SK-N-SH treated with all-trans-retinoic acid at 6 μM for 48 hours (cell line): ENCODE measurements around the gene SLC66A3.

Experiments
- ATAC-seq: fragments of 200-7000 bp; cut with Tn5 transposase; 3 replicates; pipeline ENCODE4 v1.9.1; 2020; ENCODE audit warnings: mild to moderate bottlenecking, moderate library complexity
- ARNTL ChIP-seq: fragments of 450-650 bp; formaldehyde crosslinking; IDR thresholded peaks from 2 replicates; pipeline ENCODE4 v1.5.0; 2020; ENCODE audit warnings: low read depth, mild to moderate bottlenecking, moderate library complexity, borderline replicate concordance
- BACH2 ChIP-seq: fragments of 250-450 bp; sonication (Bioruptor Pico); IDR thresholded peaks from 2 replicates; pipeline ENCODE4 v1.9.0; 2021; ENCODE audit warnings: mild to moderate bottlenecking, borderline replicate concordance
- CREB5 ChIP-seq: fragments of 250-450 bp; sonication (Bioruptor Pico); IDR thresholded peaks from 2 replicates; pipeline ENCODE4 v1.5.1; 2020; ENCODE audit warnings: low read depth, mild to moderate bottlenecking, moderate library complexity
- CSDC2 ChIP-seq: fragments of 250-450 bp; sonication (Bioruptor Pico); IDR thresholded peaks from 2 replicates; pipeline ENCODE4 v1.5.0; 2020; ENCODE audit warnings: mild to moderate bottlenecking, moderate library complexity
- CSRNP3 ChIP-seq: fragments of 250-450 bp; sonication (Bioruptor Pico); IDR thresholded peaks from 2 replicates; pipeline ENCODE4 v1.5.1; 2021; ENCODE audit warnings: mild to moderate bottlenecking, moderate library complexity
- ESRRG ChIP-seq: fragments of 250-450 bp; sonication (Bioruptor Pico); IDR thresholded peaks from 2 replicates; pipeline ENCODE4 v1.6.1; 2021; ENCODE audit warnings: mild to moderate bottlenecking
- GLIS3 ChIP-seq: fragments of 250-450 bp; sonication (Bioruptor Pico); IDR thresholded peaks from 2 replicates; pipeline ENCODE4 v1.5.0; 2020; ENCODE audit warnings: mild to moderate bottlenecking, moderate library complexity
- ISL1 ChIP-seq: fragments of 250-450 bp; sonication (Bioruptor Pico); IDR thresholded peaks from 2 replicates; pipeline ENCODE4 v2.1.2; 2022; ENCODE audit warnings: mild to moderate bottlenecking, moderate library complexity
- OSR1 ChIP-seq: fragments of 250-450 bp; sonication (Bioruptor Pico); IDR thresholded peaks from 2 replicates; pipeline ENCODE4 v1.8.0; 2022; ENCODE audit warnings: moderate library complexity, mild to moderate bottlenecking, inconsistent platforms
- PATZ1 ChIP-seq: fragments of 250-450 bp; sonication (Bioruptor Pico); IDR thresholded peaks from 2 replicates; pipeline ENCODE4 v1.8.0; 2020; ENCODE audit warnings: mild to moderate bottlenecking, moderate library complexity, borderline replicate concordance
- POU6F1 ChIP-seq: fragments of 250-450 bp; sonication (Bioruptor Pico); IDR thresholded peaks from 2 replicates; pipeline ENCODE4 v1.8.0; 2021; ENCODE audit warnings: low read depth, mild to moderate bottlenecking, moderate library complexity, borderline replicate concordance
- PPARA ChIP-seq: fragments of 250-450 bp; sonication (Bioruptor Pico); IDR thresholded peaks from 2 replicates; pipeline ENCODE4 v1.5.0; 2020; ENCODE audit warnings: mild to moderate bottlenecking, borderline replicate concordance
- RARB ChIP-seq: fragments of 250-450 bp; sonication (Bioruptor Pico); IDR thresholded peaks from 2 replicates; pipeline ENCODE4 v1.8.0; 2021; ENCODE audit warnings: mild to moderate bottlenecking, moderate library complexity
- SNAI2 ChIP-seq: fragments of 250-450 bp; sonication (Bioruptor Pico); IDR thresholded peaks from 2 replicates; pipeline ENCODE4 v1.5.0; 2020; ENCODE audit warnings: mild to moderate bottlenecking, moderate library complexity
- TCF4 ChIP-seq: fragments of 250-450 bp; sonication (Bioruptor Pico); IDR thresholded peaks from 2 replicates; pipeline ENCODE4 v1.8.0; 2021; ENCODE audit warnings: mild to moderate bottlenecking, moderate library complexity, borderline replicate concordance
- TOX ChIP-seq: fragments of 250-450 bp; sonication (Bioruptor Pico); IDR thresholded peaks from 2 replicates; pipeline ENCODE4 v1.8.0; 2021; ENCODE audit warnings: mild to moderate bottlenecking, moderate library complexity, borderline replicate concordance
- TSHZ2 ChIP-seq: fragments of 250-450 bp; sonication (Bioruptor Pico); IDR thresholded peaks from 2 replicates; pipeline ENCODE4 v1.5.0; 2020; ENCODE audit warnings: mild to moderate bottlenecking, moderate library complexity
- ZFP3 ChIP-seq: fragments of 250-450 bp; sonication (Bioruptor Pico); IDR thresholded peaks from 2 replicates; pipeline ENCODE4 v1.5.0; 2020; ENCODE audit warnings: mild to moderate bottlenecking, moderate library complexity
- ZFP30 ChIP-seq: fragments of 450-650 bp; formaldehyde crosslinking; IDR thresholded peaks from 2 replicates; pipeline ENCODE4 v1.5.0; 2022; ENCODE audit warnings: mild to moderate bottlenecking, moderate library complexity
- ZNF565 ChIP-seq: fragments of 450-650 bp; formaldehyde crosslinking; conservative IDR thresholded peaks from 2 replicates; pipeline ENCODE4 v1.5.0; 2020; ENCODE audit warnings: low read depth, mild to moderate bottlenecking, moderate library complexity
- ZNF70 ChIP-seq: fragments of 450-650 bp; formaldehyde crosslinking; IDR thresholded peaks from 2 replicates; pipeline ENCODE4 v1.5.0; 2020; ENCODE audit warnings: mild to moderate bottlenecking, moderate library complexity
- ZNF8 ChIP-seq: fragments of 450-650 bp; formaldehyde crosslinking; IDR thresholded peaks from 2 replicates; pipeline ENCODE4 v1.5.0; 2020; ENCODE audit warnings: mild to moderate bottlenecking, moderate library complexity

SLC66A3 gene

GRCh38 chr2:11159574-11160170, 4.4 kb downstream of the SLC66A3 start:
- no peak for ATAC-seq
- TF ChIP-seq ZNF70 (CRISPR knock-in tag) (no peak), ESRRG (CRISPR knock-in tag) (no peak), ZFP3 (no peak), POU6F1 (CRISPR knock-in tag) (no peak)

- no peak for ATAC-seq
- no peak for TF ChIP-seq TSHZ2 (CRISPR knock-in tag)
- no peak for TF ChIP-seq ZFP3
- TF ChIP-seq ZNF70 (CRISPR knock-in tag): no peak
- TF ChIP-seq TOX: no peak
- no peak for TF ChIP-seq ESRRG (CRISPR knock-in tag)
- TF ChIP-seq ZNF8: no peak
- no peak for TF ChIP-seq POU6F1 (CRISPR knock-in tag)
- TF ChIP-seq PATZ1 (CRISPR knock-in tag): no peak
- no peak for TF ChIP-seq ZNF565
- no peak for TF ChIP-seq CREB5
- TF ChIP-seq CSDC2 (CRISPR knock-in tag): no peak
- no peak for TF ChIP-seq GLIS3
- no peak for TF ChIP-seq ISL1 (CRISPR knock-in tag)
- TF ChIP-seq PPARA (CRISPR knock-in tag): no peak
- no peak for TF ChIP-seq ZFP30 (CRISPR knock-in tag)
- no peak for TF ChIP-seq RARB (CRISPR knock-in tag)
- TF ChIP-seq TCF4 (CRISPR knock-in tag): no peak
- TF ChIP-seq SNAI2 (CRISPR knock-in tag): no peak
These were observed 5.0 kb downstream of the SLC66A3 start for GRCh38 chr2:11160256-11160655.

GRCh38 chr2:11160731-11161455, 5.6 kb downstream of the SLC66A3 start:
- ATAC-seq: no peak
- TF ChIP-seq SNAI2 (CRISPR knock-in tag) (no peak), TCF4 (CRISPR knock-in tag) (no peak), PPARA (CRISPR knock-in tag) (no peak), CSRNP3 (CRISPR knock-in tag) (no peak), PATZ1 (CRISPR knock-in tag) (no peak), BACH2 (CRISPR knock-in tag) (no peak), ZFP30 (CRISPR knock-in tag) (no peak), OSR1 (CRISPR knock-in tag) (no peak), ARNTL (CRISPR knock-in tag) (no peak)
